K562 (cell line): ENCODE results near the gene ZNF71. TPM values are rescaled to one million over a fixed set of nuclear protein-coding genes. Genes with fewer than 3 reads are reported as not detected.

Experiments
- ATAC-seq: fragments of 200-7000 bp; cut with Tn5 transposase; 3 replicates; pipeline ENCODE4 v1.9.1; 2020; ENCODE audit warnings: moderate library complexity
- BruUV-seq: library from RNA; stranded (reverse); fragments of 400-500 nt; replicated peaks from 2 replicates; lab custom pipeline; 2021; lab: Mats Ljungman, UMichigan
- CTCF ChIA-PET: fragments of 300-600 bp; formaldehyde crosslinking; extraction: SDS; loops from one replicate; lab custom pipeline; 2021; ENCODE audit warnings: low intra/inter-chr PET ratio; lab: Yijun Ruan, JAX
- POLR2A ChIA-PET: fragments of 300-600, 350-650 bp; sonication (Branson Sonifier 250); formaldehyde crosslinking; extraction: SDS; loops from one replicate; lab custom pipeline; 2021; ENCODE audit warnings: antibody characterized with exemption, inconsistent platforms; lab: Yijun Ruan, JAX
- DNase-seq, 4 experiments: peaks; one replicate each; pipeline versions ENCODE4 v3.0.0 to v3.0.0-alpha.2; 2011 to 2018; ENCODE audit warnings: low spot score in 3 of 4, mixed read lengths in 3 of 4; ENCODE audit errors: extremely low read depth in 1 of 4
- FAIRE-seq: peaks from 2 replicates; lab custom pipeline; 2011; peaks lifted over from hg19 to GRCh38; lab: Jason Lieb, UNC
- H2AFZ ChIP-seq: 2 replicates; pipeline ENCODE4 v1.6.0; 2011; ENCODE audit warnings: low read depth, low read length, control low read depth, inconsistent platforms
- H3K27ac ChIP-seq: fragments of 200-600 bp; 3 replicates; pipeline ENCODE4 v1.8.0; 2011; ENCODE audit warnings: low read depth, mild to moderate bottlenecking, control low read depth, inconsistent platforms, low read length, moderate library complexity, mixed read lengths; ENCODE audit errors: extremely low read depth
- H3K27me3 ChIP-seq, 2 experiments: fragments of 300-600 bp in 1 of 2; 2 replicates in 1 of 2; 3 replicates in 1 of 2; pipeline versions ENCODE4 v1.6.0 to v1.8.0; 2011; ENCODE audit warnings: inconsistent platforms in 2 of 2, low read length in 2 of 2, mild to moderate bottlenecking in 1 of 2, mixed read lengths in 1 of 2, moderate library complexity in 1 of 2; ENCODE audit not compliant: control insufficient read depth in 2 of 2, insufficient read depth in 2 of 2
- H3K36me3 ChIP-seq: fragments of 300-600 bp; 3 replicates; pipeline ENCODE4 v1.8.0; 2011; ENCODE audit warnings: mild to moderate bottlenecking, low read length, inconsistent platforms; ENCODE audit not compliant: control insufficient read depth, insufficient read depth
- H3K4me1 ChIP-seq, 2 experiments: fragments of 200-600 bp in 1 of 2; replicated peaks in 1 of 2; 2 replicates in 1 of 2; 3 replicates in 1 of 2; pipeline versions ENCODE4 v1.5.1 to v1.8.0; 2011; ENCODE audit warnings: inconsistent platforms in 2 of 2, low read length in 2 of 2, mild to moderate bottlenecking in 1 of 2, mixed read lengths in 1 of 2, moderate library complexity in 1 of 2; ENCODE audit not compliant: control insufficient read depth in 2 of 2, insufficient read depth in 2 of 2
- H3K4me2 ChIP-seq: 2 replicates; pipeline ENCODE4 v1.6.1; 2011; ENCODE audit warnings: low read length, control low read depth, inconsistent platforms, mixed read lengths; ENCODE audit not compliant: insufficient read depth
- H3K4me3 ChIP-seq: fragments of 200-600 bp; sonication (generic), shearing (Covaris generic); 2 replicates; pipeline ENCODE4 v1.5.1; 2016; ENCODE audit warnings: control low read depth, inconsistent platforms
- H3K79me2 ChIP-seq: fragments of 200-600 bp; 3 replicates; pipeline ENCODE4 v1.8.0; 2011; ENCODE audit warnings: low read length, inconsistent platforms; ENCODE audit not compliant: control insufficient read depth, insufficient read depth
- H3K9ac ChIP-seq, 2 experiments: 2 replicates each; pipeline versions ENCODE4 v1.6.0 to v1.6.1; 2011; ENCODE audit warnings: low read depth in 2 of 2, low read length in 2 of 2, control low read depth in 1 of 2, inconsistent platforms in 1 of 2, mild to moderate bottlenecking in 1 of 2, mixed read lengths in 1 of 2; ENCODE audit not compliant: insufficient read depth in 1 of 2
- H3K9me1 ChIP-seq: one replicate; pipeline ENCODE4 v1.6.0; 2011; ENCODE audit warnings: inconsistent platforms, mild to moderate bottlenecking, low read length, moderate library complexity; ENCODE audit not compliant: control insufficient read depth, insufficient read depth
- H3K9me3 ChIP-seq: replicated peaks from 2 replicates; pipeline ENCODE4 v1.5.1; 2011; ENCODE audit warnings: low read depth, low read length, inconsistent platforms; ENCODE audit not compliant: control insufficient read depth, insufficient read depth
- H4K20me1 ChIP-seq: replicated peaks from 2 replicates; pipeline ENCODE4 v1.6.1; 2011; ENCODE audit warnings: low read length, inconsistent platforms, mixed read lengths; ENCODE audit not compliant: control insufficient read depth, insufficient read depth
- ELK1 ChIP-seq: sonication (generic); formaldehyde crosslinking; IDR thresholded peaks from 2 replicates; pipeline ENCODE4 v1.8.1; 2022; ENCODE audit warnings: missing genetic modification reagents
- FOXK2 ChIP-seq, 2 experiments: fragments of 450-650 bp; IDR thresholded peaks in 1 of 2; conservative IDR thresholded peaks in 1 of 2; 2 replicates each; pipeline ENCODE4 v1.6.1; 2016; ENCODE audit warnings: low read depth in 2 of 2, mild to moderate bottlenecking in 1 of 2
- MCM2 ChIP-seq: fragments of 450-650 bp; IDR thresholded peaks from 2 replicates; pipeline ENCODE4 v1.6.1; 2017; ENCODE audit warnings: low read depth, mild to moderate bottlenecking
- MTA2 ChIP-seq: fragments of 450-650 bp; IDR thresholded peaks from 2 replicates; pipeline ENCODE4 v1.6.1; 2016; ENCODE audit warnings: low read depth
- WGBS: fragments of 100-300 bp; shearing (Covaris generic); methylation state at CpG from one replicate; pipeline ENCODE4 v1.1.6; 2016; ENCODE audit warnings: low coverage, mixed read lengths; ENCODE audit not compliant: insufficient coverage; ENCODE audit errors: missing lambda C conversion rate; 5-methylcytosine and 5-hydroxymethylcytosine counted together
- in situ Hi-C: fragments of 300-500 bp; cut with MboI; formaldehyde crosslinking; loops from 4 replicates; pipeline ENCODE4 v1.15.0; 2018; ENCODE audit warnings: inconsistent platforms, mixed read lengths
- intact Hi-C: fragments of 100-400 bp; cut with micrococcal nuclease; formaldehyde crosslinking; loops from 2 replicates; pipeline ENCODE4 v1.14.2; 2022
- polyA plus RNA-seq, 8 experiments: library from polyadenylated mRNA; depleted of rRNA in 4 of 8; stranded (reverse) in 5 of 8; unstranded in 3 of 8; fragments of >200 nt; fragmentation: Nextera tagmentation in 2 of 8; fragmentation: Illumina TruSeq in 1 of 8; extraction: Ambion mirVana in 2 of 8; extraction: Trizol in 1 of 8; gene quantifications; 2 replicates each; pipeline versions ENCODE4 v1.2.1 to v1.2.3, GENCODE V29; 2011 to 2014; ENCODE audit warnings: inconsistent platforms in 1 of 8, missing spikeins in 1 of 8
- total RNA-seq, 7 experiments: library from RNA; depleted of rRNA in 6 of 7; stranded (reverse); fragments of >200 nt in 6 of 7; fragmentation: Illumina TruSeq in 2 of 7; extraction: Trizol in 2 of 7; gene quantifications; 2 replicates each; pipeline versions ENCODE4 v1.2.1 to v1.2.3, GENCODE V29; 2011 to 2021; ENCODE audit warnings: low replicate concordance in 1 of 7
- TF ChIP-seq, protein P1 (sequence below): fragments of 450-650 bp; IDR thresholded peaks from 2 replicates; pipeline ENCODE4 v1.6.1; 2016; ENCODE audit warnings: low read depth, mild to moderate bottlenecking, moderate library complexity

The ZNF71 gene
- total and polyA plus RNA-seq, 9 of the 15 experiments (the other 6 are each of a cell fraction or from before 2014, with no cell fraction given): 0.04 to 0.13 (median 0.06) TPM; not detected in 4

DNA sequence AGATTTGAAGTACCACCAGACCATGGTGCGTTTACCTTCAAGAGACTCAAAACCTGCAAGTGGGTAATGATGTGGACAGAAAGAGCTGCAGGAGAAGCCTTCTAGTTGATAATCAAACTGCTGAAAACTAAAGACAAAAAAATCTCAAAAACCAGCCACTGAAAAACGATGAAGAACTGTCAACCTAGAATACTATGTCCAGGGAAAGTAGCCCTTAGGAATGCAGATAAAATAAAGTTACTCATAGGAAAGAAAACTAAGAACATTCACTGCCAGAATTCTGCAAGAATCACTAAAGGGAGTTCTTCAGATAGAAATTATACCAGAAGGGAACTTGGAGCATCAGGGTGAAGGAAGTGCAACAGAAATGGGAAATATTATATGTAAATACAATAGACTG lies 22.5 kb upstream of the ZNF71 start:
- DNase-seq: no peak
- in situ Hi-C loops (no loop called here), intact Hi-C loops (no loop called here)
- Histone ChIP-seq H3K27me3 (no peaks in the 10 kb centered on the region), H3K4me3 (no peak overlapping the region), H4K20me1 (no peaks in the 10 kb centered on the region), H3K9me1 (no peaks in the 10 kb centered on the region), H3K9me3 (no peaks in the 10 kb centered on the region), H2AFZ (no peak overlapping the region), H3K79me2 (no peaks in the 10 kb centered on the region), H3K4me2 (no peak overlapping the region), H3K27ac (no peak overlapping the region), H3K36me3 (no peaks in the 10 kb centered on the region), H3K4me1 (peaks cover 0 to 1% of the 10 kb centered on the region in 2 experiments; a peak in 1 of 5 replicates), H3K9ac (no peak overlapping the region)
- BruUV-seq: no TSS peak
- no peak for TF ChIP-seq MTA2
- TF ChIP-seq, protein P1, sequence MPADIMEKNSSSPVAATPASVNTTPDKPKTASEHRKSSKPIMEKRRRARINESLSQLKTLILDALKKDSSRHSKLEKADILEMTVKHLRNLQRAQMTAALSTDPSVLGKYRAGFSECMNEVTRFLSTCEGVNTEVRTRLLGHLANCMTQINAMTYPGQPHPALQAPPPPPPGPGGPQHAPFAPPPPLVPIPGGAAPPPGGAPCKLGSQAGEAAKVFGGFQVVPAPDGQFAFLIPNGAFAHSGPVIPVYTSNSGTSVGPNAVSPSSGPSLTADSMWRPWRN: no peak
- TF ChIP-seq FOXK2 (conservative IDR thresholded peaks at IDR 0.05 in 1 of 2, IDR thresholded peaks at IDR 0.05 in 1 of 2; ENCODE audit: low read depth in 2 of 2): no peak
- no peak for TF ChIP-seq ELK1 (CRISPR knock-in tag)
- ATAC-seq: no peak
- CTCF ChIA-PET: no interaction called here
- POLR2A ChIA-PET: no interaction called here
- FAIRE-seq: no peak
- WGBS: 0% methylated on average over 2 of the region's 2 CpGs

GRCh38 chr19:56573914-56574313 lies 21.2 kb upstream of the ZNF71 start:
- Histone ChIP-seq H2AFZ (no peak overlapping the region), H3K79me2 (no peaks in the 10 kb centered on the region), H3K9me1 (no peaks in the 10 kb centered on the region), H4K20me1 (no peaks in the 10 kb centered on the region), H3K27me3 (no peaks in the 10 kb centered on the region), H3K4me3 (no peak overlapping the region), H3K4me2 (no peak overlapping the region), H3K9me3 (no peaks in the 10 kb centered on the region; the same call in 1 of the 2 replicates), H3K9ac (no peak overlapping the region), H3K4me1 (no peaks in the 10 kb centered on the region), H3K27ac (no peak overlapping the region), H3K36me3 (no peaks in the 10 kb centered on the region)
- POLR2A ChIA-PET: no interaction called here
- DNase-seq (no peak), FAIRE-seq (no peak), ATAC-seq (no peak)
- CTCF ChIA-PET: no interaction called here
- no peak for TF ChIP-seq MCM2
- intact Hi-C loops: no loop called here
- in situ Hi-C loops: no loop called here
- 0% methylated on average over 3 of the region's 3 CpGs for WGBS
- BruUV-seq: no TSS peak
